ENCODE data around the gene ZIK1.

ZIK1 gene

DNA sequence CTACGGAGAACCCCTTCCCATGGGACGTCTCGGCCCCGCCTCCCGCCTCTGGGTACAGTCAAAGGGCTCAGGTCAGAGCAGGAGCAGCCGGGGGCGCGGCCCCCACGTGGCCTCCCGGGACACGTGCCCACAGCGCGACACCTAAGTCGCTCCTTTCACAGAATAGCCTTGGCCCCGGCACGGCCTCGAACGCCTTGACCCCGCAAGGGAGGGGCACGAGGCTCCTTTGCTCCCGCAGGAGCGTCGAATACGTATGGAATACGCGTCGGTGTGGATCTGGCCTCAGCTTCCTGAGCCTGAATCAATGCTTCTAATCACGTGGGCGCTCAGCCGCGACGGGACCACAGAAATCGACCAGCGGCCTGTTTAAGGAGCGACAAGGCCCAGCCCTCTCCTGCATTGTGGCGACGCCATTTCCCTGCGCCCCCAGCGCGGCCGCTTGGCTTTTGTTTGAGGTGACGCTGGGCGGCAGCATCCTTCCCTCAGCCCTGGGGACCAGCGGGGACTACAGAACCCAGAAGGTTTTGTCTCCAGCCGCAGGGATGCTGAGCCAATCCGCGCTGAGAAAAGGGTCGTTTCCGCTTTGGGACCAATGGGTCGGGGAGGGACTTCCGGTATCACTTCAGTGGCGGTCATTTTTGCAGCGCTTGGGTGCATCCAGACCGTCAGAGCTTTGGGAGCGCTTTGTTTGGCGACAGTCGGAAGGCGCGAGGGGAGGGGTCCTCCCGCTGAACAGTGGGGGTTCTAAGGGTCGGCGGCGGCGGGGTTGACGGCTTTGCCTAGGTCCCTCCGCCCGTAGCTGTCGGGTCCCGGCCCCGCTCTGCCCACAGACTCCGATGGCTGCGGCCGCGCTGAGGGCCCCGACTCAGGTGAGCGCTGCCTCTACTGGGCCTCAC lies at the start of gene ZIK1:
TSS of gene ZIK1 (plus strand) at position 625 of the 896 bp plus-strand sequence. CDS start at position 837, 212 bp downstream.
- DNase-seq (ENCODE audit: extremely low read depth in 1 of 2, low read depth in 1 of 2): peak; percentile 52 to 82

DNA sequence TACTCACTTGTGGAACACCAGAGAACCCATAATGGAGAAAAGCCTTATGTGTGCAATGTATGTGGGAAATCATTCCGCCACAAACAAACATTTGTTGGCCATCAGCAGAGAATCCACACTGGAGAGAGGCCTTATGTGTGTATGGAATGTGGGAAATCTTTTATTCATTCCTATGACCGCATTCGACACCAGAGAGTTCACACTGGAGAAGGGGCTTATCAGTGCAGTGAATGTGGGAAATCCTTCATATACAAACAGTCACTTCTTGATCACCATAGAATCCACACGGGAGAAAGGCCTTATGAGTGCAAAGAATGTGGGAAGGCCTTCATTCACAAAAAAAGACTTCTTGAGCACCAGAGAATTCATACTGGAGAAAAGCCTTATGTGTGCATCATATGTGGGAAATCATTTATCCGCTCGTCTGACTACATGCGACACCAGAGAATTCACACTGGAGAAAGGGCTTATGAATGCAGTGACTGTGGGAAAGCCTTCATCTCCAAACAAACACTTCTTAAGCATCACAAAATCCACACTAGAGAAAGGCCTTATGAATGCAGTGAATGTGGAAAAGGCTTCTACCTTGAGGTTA lies 45.9 kb upstream of the ZIK1 start:
- DNase-seq (ENCODE audit: extremely low read depth in 1 of 2, low read depth in 1 of 2): no peak

DNA sequence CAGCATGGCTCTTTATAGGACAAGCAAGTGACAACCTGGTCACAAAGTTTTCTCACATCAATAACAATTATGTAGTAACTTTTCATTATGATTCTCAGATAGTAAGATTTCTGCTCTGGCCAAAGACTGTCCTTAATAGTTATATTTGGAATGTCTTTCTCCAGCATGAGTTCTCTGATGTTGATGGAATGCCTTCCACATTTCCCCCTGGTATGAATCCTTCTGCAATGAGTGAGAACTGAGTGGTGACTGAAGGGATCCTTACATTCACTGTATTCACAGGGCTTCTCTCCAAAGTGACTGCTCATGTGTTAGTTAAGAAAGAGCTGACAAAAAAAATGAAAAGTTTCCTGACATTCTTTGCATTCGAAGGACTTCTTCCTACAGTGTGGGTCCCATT lies 37.4 kb upstream of the ZIK1 start:
- DNase-seq (ENCODE audit: extremely low read depth in 1 of 2, low read depth in 1 of 2): no peak

DNA sequence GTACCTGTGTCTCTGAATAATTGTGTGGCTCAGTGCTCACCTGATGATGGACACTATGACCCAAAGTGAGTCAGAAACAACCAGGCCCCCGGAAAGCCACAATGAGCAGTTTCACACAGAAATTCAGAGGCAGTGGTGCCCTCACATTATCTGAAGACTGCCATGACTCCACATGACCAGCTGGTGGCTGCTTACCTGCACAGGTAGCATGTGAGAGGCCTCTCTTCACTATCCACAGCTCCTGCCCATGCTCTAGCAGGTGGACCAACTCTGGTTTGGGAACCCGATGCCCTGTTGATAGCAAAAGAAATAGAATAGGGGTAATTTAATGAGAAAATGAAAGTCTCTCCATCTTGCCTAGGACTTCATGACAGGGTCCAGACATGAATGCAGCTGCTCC lies 31.5 kb upstream of the ZIK1 start:
- DNase-seq (ENCODE audit: extremely low read depth in 1 of 2, low read depth in 1 of 2): no peak

DNA sequence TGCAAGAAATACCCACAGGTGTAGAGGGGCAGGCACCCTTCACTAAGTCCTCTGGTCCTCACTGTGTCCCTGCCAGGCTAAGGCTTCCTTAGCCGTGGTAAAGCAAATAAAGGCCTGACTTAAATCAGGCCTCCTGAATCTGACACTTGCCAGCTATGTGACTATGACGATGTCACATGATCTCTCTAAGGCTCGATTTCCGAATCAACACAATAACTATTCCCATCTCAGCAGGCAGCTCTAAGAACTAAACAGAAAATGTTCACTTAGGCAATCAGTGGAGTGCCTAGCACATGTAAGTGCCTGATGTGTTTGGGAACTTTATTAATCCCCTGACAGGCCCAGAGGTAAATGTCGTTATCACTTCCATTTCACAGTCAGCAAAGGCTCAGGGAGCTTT lies 26.3 kb upstream of the ZIK1 start:
- no peak for DNase-seq (ENCODE audit: extremely low read depth in 1 of 2, low read depth in 1 of 2)

DNA sequence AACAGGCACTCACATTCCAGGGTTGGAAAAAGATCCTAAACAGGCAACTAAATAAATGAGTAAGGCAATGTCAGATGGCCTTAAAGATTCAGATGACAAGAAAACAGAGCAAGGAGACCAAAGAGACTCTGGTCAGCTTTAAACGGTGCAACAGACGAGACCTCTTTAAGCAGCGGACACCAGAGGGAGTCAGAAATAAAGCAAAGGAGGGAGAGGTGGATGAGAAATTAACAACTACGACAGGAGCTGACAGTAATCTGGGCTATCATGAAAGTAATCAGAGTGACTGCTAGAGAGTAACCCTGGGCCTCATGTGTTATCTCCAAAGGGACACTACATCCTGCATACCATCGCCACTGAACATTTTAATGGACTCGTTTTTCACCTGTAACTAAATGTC lies 25.4 kb upstream of the ZIK1 start:
- DNase-seq (ENCODE audit: extremely low read depth in 1 of 2, low read depth in 1 of 2): no peak

DNA sequence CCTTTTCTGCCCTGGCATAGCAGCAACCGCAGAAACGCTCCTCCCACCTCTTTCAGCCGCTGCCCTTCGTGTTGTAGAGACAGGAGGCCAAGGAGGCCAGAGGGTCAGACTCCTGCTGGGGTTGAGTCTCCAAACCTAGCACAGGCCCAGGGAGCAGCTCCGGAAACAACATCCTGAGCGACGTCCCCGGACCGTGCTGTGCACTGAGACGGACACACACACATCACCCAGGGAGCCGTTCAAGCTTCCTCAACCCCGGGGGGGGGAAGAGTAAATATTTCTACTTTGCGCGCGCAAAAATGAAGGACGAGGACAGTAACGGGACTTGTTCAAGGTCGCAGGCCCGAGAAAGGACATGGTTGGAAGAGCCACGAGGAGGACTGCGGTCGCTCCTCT lies 24.9 kb upstream of the ZIK1 start:
- no peak for DNase-seq (ENCODE audit: extremely low read depth in 1 of 2, low read depth in 1 of 2)

DNA sequence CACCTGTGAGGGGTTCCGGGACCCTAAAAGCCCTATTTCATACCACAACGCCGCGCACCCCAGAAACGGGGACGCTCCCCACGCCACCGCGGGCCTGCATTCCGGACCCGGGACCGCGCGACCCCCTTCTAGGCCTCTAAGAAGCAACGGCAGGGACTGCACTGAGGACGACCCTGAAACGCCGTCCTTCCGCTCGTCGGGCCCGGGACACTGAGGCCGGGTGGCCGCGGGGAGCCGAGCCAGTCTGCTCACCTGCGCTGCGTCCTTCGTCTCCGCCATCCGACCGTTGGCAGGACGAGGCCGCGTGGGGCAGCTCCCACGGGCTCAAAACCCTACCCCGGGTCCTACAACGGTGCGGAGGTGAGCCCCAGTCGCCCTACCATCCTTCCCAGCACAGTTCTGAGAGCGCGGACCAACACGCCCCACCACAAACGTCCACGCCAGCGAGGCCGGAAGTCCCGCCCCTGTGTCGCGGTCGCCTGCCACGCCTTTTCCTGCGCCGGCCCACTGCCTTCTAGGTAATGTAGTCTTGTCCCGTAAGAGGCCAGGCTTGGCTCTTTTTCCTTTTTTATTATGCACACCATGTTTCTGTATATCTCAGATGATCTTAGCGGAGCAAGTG lies 24.4 kb upstream of the ZIK1 start, which contains the start of gene ZNF550:
TSS of gene ZNF550 (minus strand) at position 460 of the 622 bp plus-strand sequence. CDS start at position 279, 181 bp downstream.
- peak; percentile 73 to 83 for DNase-seq (ENCODE audit: extremely low read depth in 1 of 2, low read depth in 1 of 2)

DNA sequence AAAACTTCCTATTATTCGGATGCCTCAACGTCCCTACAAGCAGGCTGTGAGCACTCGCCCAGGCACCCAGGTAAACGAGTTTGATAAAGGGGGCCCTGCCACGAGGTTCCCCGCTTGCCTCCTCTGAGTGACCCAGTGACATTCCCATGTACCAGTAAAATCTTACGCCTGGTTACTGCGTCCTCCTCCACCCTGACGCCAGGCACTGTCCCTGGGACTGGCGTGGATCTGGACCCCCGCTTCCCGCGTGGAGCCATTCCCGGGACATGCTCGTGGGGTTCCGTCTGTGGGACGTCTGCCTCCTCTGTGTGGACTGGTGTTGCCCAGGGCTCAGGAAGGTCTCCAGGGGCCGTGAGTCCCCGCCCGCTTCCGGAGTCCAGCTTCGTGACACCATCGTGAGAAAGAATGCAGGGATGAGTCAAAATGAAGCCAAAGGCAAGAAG lies 23.9 kb upstream of the ZIK1 start:
- DNase-seq (ENCODE audit: extremely low read depth in 1 of 2, low read depth in 1 of 2): no peak

DNA sequence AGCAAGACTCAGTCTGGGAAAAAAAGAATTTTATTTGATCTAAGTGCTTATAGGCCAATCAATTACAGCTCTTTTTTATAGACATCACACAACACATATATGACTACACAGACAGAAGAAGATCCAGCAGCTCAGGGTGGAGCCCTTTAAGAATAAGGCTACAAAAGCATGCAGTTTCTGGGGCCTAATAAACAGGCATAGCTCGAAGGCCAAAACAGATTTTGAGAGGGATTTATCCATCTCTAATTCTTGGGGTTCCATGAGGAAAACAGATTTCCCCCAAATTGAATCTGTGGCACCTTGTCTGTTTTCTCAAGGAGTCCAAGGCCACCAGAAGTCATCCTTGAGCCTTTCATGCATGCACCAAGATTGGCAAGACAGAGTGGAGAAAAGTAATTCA lies 20.4 kb upstream of the ZIK1 start:
- no peak for DNase-seq (ENCODE audit: extremely low read depth in 1 of 2, low read depth in 1 of 2)

DNA sequence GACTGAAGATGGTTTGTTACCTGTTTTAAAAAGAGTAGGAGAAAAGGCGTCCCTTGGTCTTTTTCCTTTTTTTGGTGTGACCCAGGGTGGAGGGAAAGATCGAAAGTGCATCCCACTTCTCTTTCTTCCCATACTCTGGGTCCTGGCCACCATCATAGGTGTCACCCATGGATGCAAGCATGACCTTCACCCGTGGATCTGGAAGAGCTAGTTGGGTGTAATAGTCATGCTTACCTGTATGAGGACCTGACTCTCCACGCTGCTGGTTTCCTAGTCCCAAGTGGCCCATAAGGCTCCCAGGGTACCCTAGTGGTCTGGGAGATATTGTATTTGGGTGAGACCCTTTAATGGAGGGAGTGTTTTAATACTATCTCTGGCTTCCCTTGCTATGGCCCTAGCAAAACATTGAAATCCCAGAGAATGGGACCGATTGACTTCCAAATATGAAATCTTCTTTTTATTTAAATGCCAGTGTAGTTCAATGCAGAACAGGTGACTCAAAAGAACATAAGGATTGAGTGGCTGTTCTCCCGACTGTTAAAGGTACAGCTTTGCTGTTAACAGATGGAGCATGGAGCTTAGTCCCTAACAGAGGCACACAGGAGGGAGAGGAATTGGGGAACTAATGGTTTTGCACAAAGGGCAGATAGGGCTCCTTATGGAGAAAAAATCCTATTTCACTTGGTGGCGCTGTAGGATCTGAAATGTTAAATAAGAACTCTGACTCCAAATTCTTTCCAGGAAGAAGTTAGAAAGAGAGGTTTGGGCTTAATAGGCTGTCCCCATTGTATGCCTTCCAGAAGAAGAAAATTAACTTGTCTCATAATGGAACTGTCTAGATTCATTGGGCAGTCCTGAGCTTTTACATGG lies 17.3 kb upstream of the ZIK1 start:
- DNase-seq (ENCODE audit: extremely low read depth in 1 of 2, low read depth in 1 of 2): no peak

DNA sequence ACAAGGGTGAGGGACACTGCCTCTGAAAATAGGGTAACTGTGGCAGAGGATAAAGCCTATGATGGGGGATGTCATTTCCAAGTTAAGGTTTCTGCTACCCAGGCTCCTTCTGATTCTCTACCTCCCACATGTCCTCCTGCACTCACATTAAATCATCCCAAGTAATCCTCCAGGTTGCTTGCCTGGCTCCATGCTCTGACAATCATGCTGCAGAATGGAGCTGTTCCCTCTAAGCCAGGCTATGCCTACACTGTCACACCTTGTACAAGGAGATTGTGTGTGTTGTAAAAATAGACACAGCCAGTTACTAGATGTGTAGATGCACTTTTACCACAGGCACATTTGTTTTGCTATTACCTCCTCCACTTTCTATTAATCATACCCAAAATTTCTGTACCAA lies 13.2 kb upstream of the ZIK1 start:
- no peak for DNase-seq (ENCODE audit: extremely low read depth in 1 of 2, low read depth in 1 of 2)

DNA sequence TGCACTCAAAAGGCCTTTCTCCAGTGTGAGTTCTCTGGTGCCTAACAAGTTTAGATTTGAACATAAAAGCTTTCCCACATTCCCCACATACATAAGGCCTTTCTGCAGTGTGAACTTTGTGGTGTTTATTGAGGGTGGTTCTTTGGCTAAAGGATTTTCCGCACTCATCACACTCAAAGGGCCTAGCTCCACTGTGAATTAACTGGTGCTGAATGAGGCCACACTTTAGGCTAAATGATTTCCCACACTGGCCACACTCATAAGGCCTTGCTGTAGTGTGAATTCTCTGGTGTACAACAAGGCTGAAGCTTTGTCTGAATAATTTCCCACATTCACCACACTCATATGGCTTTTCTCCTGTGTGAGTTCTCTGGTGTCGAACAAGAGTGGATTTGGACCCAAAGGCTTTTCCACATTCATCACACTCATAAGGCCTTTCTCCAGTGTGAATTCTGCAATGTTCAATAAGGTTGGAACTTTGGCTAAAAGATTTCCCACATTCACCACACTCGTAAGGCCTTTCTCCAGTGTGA lies 11.5 kb upstream of the ZIK1 start:
- DNase-seq (ENCODE audit: extremely low read depth in 1 of 2, low read depth in 1 of 2): no peak

DNA sequence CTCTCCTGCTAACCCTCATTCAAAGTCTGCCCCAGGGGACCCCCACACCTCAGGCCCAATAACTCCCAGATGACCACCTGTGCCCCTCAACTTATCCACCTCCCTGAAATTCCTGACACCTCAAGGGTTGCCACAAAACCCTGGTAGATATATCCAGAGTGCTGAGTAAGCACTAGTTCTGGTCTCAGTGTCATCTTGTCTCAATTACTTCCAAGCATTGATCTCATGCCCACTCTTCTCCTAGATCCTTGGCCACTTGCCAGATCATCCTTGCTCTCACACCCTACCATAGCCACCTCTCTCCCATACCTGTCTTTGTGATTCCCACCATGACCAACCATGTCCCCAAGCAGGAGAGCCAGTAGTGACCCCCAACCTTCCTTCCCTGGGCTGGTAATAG lies 7.3 kb upstream of the ZIK1 start:
- DNase-seq (ENCODE audit: extremely low read depth in 1 of 2, low read depth in 1 of 2): no peak

DNA sequence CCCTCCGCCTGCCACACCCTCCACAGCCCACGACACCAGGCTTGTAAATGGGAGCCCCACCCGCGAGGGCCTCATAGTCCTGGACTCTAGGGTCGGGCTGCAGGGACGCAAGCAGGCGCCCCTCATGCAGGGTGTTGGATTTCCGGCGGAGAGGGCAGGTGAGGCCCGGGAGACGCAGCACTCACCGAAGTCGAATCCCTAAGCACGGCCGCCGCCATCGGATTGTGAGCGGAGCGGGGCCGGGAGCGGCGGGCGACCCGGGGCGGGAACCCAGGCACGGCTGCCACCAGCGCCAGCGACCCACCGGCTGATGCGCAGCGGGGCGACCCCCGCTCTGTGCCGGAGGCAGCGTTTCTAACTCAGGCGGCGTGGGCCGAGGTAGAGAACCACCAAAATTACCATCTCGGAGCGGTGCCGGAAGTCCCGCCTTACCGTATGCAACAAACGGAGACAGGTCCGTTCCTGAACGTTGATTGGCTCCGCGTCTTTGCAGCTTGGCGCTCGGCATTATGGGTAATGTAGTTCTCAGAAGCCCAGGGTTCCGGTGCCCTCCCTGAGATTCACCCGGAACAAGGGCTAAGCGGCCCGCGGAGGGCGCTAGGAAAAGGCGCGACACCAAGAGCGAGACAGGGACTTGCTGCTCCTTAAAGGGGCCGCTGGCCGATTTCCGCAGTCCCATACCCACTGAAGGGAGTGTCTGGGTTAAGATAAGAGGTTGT lies 5.3 kb upstream of the ZIK1 start, which contains the start of gene ZNF416:
TSS of gene ZNF416 (minus strand) at position 425 of the 719 bp plus-strand sequence. CDS start at position 218, 207 bp downstream.
- peak; percentile 84 to 95 for DNase-seq (ENCODE audit: extremely low read depth in 1 of 2, low read depth in 1 of 2)

DNA sequence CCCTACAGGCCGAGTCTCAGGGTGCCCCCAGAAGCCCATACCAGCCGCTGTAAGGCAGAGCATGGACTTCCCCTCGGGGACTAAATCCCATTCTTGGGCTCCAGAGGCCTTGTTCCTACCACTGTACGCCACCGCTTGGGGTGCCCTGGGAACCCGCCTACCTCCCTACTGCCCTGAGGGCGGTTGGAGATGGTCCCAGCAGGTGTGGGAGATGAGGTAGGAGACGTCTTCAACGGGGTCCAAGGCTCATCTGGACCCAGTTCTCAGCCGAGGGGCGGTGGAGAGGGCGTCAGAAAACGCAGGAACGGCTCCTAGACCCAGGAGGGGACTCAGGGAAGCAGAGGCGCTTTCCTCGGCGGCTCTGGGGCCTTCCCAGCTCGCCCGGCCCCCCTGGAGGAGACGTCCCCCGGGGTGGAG lies 833 bp upstream of the ZIK1 start:
- DNase-seq (ENCODE audit: extremely low read depth in 1 of 2, low read depth in 1 of 2): no peak

DNA sequence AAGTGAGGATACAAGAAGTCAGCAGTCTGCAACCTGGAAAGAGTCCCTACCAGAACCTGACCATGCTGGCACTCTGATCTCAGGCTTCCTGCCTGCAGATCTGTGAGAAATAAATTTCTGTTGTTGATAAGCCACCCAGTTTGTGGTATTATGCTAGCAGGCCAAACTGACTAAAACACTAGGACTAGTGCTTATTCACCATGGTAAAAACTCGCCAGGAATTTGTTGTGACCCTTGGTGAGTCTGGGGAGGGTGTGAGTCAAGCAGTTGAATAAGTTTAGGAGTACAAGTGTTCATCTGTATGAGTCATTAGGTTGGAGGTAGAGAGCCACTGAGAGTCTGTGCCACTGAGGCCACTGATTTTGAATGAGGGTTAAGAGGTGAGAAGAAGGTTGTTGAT lies 3.6 kb downstream of the ZIK1 start:
- DNase-seq (ENCODE audit: extremely low read depth in 1 of 2, low read depth in 1 of 2): no peak

DNA sequence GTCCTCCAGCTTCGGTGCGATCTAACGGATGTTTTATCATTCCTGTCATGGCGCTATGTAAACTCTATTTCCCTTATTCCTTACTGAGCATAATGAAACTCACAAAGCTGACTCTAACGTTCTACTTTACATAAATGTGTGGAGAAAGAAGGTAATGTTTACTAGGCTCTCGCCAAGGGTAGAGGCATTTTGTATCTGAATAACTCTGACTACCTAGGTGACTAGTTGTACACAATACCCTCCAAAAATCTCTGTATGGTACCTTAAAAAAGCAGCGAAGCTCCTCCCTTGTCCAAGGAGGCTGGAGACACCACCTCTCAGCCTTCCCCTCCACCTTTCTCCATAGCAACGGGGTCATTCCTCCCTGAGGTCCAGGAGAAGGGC lies 15.4 kb downstream of the ZIK1 start:
- no peak for DNase-seq (ENCODE audit: extremely low read depth in 1 of 2, low read depth in 1 of 2)

DNA sequence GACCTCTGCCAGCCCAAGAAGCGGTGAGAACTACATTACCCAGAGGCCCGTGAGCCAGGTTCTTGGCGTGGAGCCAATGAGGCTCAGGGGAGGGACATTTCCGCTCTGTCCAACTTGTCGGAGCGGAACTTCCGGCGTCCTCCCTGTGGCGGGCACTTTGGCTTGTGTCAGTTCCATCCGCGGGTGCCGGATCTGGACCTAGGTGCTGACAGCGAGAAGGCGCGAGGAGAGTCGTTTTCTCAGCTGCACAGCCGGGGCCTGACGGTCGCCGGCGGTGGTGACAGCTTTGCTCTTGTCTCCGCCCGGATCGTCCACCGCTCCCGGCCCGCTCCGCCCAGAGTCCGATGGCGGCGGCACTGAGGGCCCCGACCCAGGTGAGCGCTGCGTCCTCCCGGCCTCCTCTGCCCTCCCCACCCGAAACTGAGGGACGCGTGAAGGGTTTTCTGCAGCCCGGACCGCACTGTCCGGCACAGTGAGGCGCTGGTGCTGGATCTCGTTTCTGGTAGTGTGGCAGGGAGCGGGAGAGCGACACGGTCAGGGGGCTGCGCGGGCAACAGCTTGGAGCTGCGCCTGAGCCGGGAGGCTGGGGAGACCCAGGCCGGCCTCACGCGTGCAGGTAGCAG lies 15.9 kb downstream of the ZIK1 start, which contains the start of gene ZNF530:
TSS of gene ZNF530 (plus strand) at position 125 of the 623 bp plus-strand sequence. CDS start 4,461 bp downstream, outside the sequence.
- DNase-seq (ENCODE audit: extremely low read depth in 1 of 2, low read depth in 1 of 2): peak; percentile 68 to 87

All from stimulated activated CD8-positive, alpha-beta memory T cell treated with anti-CD3 and anti-CD28 coated beads, Interleukin-7, amount 100 ng/mL, for 48 hours (primary cell).